CD4-positive, CD25-positive, alpha-beta regulatory T cell (primary cell): ENCODE results near the gene CCKAR. TPM values are rescaled to one million over a fixed set of nuclear protein-coding genes. Genes with fewer than 3 reads are reported as not detected.
A peak's percentile ranks its signal among the peaks of the same experiment; 100 is the strongest.

ENCODE experiments used
- ATAC-seq, 2 donors: fragments of 150-1000 bp; cut with Tn5 transposase; one replicate each; pipeline ENCODE4 v1.10.0; 2021; ENCODE audit warnings: low read depth in 2 of 2, moderate number of reproducible peaks in 2 of 2, moderate library complexity in 1 of 2
- DNase-seq, 3 donors: peaks; one replicate each; pipeline versions ENCODE4 v3.0.0 to v3.0.0-alpha.2; 2012 to 2022; ENCODE audit warnings: mixed read lengths in 1 of 3
- H3K27ac ChIP-seq: one replicate; pipeline ENCODE4 v1.7.0; 2013; ENCODE audit warnings: mild to moderate bottlenecking, low read length; ENCODE audit not compliant: insufficient read depth, poor library complexity, severe bottlenecking
- H3K27me3 ChIP-seq: one replicate; pipeline ENCODE4 v1.7.0; 2013; ENCODE audit warnings: low read length; ENCODE audit not compliant: control insufficient read depth, insufficient read depth
- H3K36me3 ChIP-seq: one replicate; pipeline ENCODE4 v1.7.0; 2013; ENCODE audit warnings: mild to moderate bottlenecking, low read length, moderate library complexity; ENCODE audit not compliant: control insufficient read depth, insufficient read depth
- H3K4me1 ChIP-seq: 2 replicates; pipeline ENCODE4 v1.7.0; 2013; ENCODE audit warnings: mild to moderate bottlenecking, low read length; ENCODE audit not compliant: insufficient read depth, control insufficient read depth, poor library complexity, severe bottlenecking
- H3K4me3 ChIP-seq: one replicate; pipeline ENCODE4 v1.7.0; 2013; ENCODE audit warnings: low read depth, mild to moderate bottlenecking, low read length, moderate library complexity
- H3K9me3 ChIP-seq, 2 experiments: 1 replicate in 1 of 2; 2 replicates in 1 of 2; pipeline ENCODE4 v1.7.0; 2013; ENCODE audit warnings: low read length in 2 of 2, mild to moderate bottlenecking in 1 of 2, moderate library complexity in 1 of 2; ENCODE audit not compliant: control insufficient read depth in 2 of 2
- H3K27ac Mint-ChIP-seq, 3 donors: one replicate each; pipeline ENCODE4 v1.8.0; 2020 to 2022; ENCODE audit warnings: mild to moderate bottlenecking in 3 of 3, mixed read lengths in 3 of 3, moderate library complexity in 2 of 3
- H3K27me3 Mint-ChIP-seq: one replicate; pipeline ENCODE4 v1.8.0; 2022; ENCODE audit warnings: mild to moderate bottlenecking, mixed read lengths
- H3K36me3 Mint-ChIP-seq: one replicate; pipeline ENCODE4 v1.8.0; 2020; ENCODE audit warnings: mixed read lengths
- H3K4me1 Mint-ChIP-seq, 4 donors: one replicate each; pipeline ENCODE4 v1.8.0; 2020 to 2022; ENCODE audit warnings: mixed read lengths in 4 of 4, mild to moderate bottlenecking in 1 of 4
- H3K4me3 Mint-ChIP-seq, 4 donors: one replicate each; pipeline ENCODE4 v1.8.0; 2020 to 2022; ENCODE audit warnings: mild to moderate bottlenecking in 4 of 4, mixed read lengths in 4 of 4, moderate library complexity in 3 of 4
- H3K9me3 Mint-ChIP-seq, 7 donors: one replicate each; pipeline ENCODE4 v1.8.0; 2020 to 2022; ENCODE audit warnings: mixed read lengths in 7 of 7, mild to moderate bottlenecking in 3 of 7, moderate library complexity in 2 of 7
- polyA plus RNA-seq, 4 donors: library from polyadenylated mRNA; unstranded; fragments of 300-500 nt; fragmentation: Illumina TruSeq; gene quantifications; one replicate each; pipeline ENCODE4 v1.2.3, GENCODE V29; 2021
- total RNA-seq: library from RNA; stranded (reverse); gene quantifications from one replicate; pipeline ENCODE4 v1.2.3, GENCODE V29; 2022

CCKAR gene
- total and polyA plus RNA-seq, 5 donors from 2014 or later, result not detected

GRCh38 chr4:26441102-26441501 lies 49.2 kb downstream of the CCKAR start:
- Mint-ChIP-seq H3K4me1 (no peaks in the 10 kb centered on the region), H3K27me3 (peaks cover 3% of the 10 kb centered on the region), H3K36me3 (no peaks in the 10 kb centered on the region), H3K9me3 (peaks cover 0 to 10% (median 3%) of the 10 kb centered on the region in 7 donors), H3K27ac (no peak overlapping the region), H3K4me3 (no peak overlapping the region)
- H3K4me1 ChIP-seq, result no peaks in the 10 kb centered on the region
- H3K9me3 ChIP-seq, result peaks cover 0 to 5% of the 10 kb centered on the region in 2 experiments
- no peak for DNase-seq
- no peak overlapping the region for H3K4me3 ChIP-seq
- H3K27me3 ChIP-seq, result no peaks in the 10 kb centered on the region
- no peak for ATAC-seq
- no peak overlapping the region for H3K27ac ChIP-seq
- H3K36me3 ChIP-seq, result no peaks in the 10 kb centered on the region

GRCh38 chr4:26434030-26434639 lies 56.1 kb downstream of the CCKAR start:
- Histone ChIP-seq H3K9me3 (no peaks in the 10 kb centered on the region), H3K27me3 (no peaks in the 10 kb centered on the region), H3K4me1 (no peaks in the 10 kb centered on the region), H3K36me3 (peaks cover 40% of the 10 kb centered on the region), H3K4me3 (no peak overlapping the region), H3K27ac (no peak overlapping the region)
- H3K27me3 Mint-ChIP-seq, result no peaks in the 10 kb centered on the region
- H3K27ac Mint-ChIP-seq, result peak overlapping the region in 2 of 3 donors; percentile 26 to 57
- H3K9me3 Mint-ChIP-seq, result no peaks in the 10 kb centered on the region
- DNase-seq (no peak), ATAC-seq (no peak)
- H3K4me3 Mint-ChIP-seq, result no peak overlapping the region
- H3K36me3 Mint-ChIP-seq, result peaks cover 30% of the 10 kb centered on the region
- H3K4me1 Mint-ChIP-seq, result peaks cover 0 to 9% (median 3%) of the 10 kb centered on the region in 4 donors

GRCh38 chr4:26433556-26433955 lies 56.7 kb downstream of the CCKAR start:
- Histone ChIP-seq H3K9me3 (no peaks in the 10 kb centered on the region), H3K36me3 (peaks cover 43% of the 10 kb centered on the region), H3K27me3 (no peaks in the 10 kb centered on the region), H3K27ac (no peak overlapping the region), H3K4me3 (no peak overlapping the region), H3K4me1 (no peaks in the 10 kb centered on the region)
- H3K27me3 Mint-ChIP-seq, result no peaks in the 10 kb centered on the region
- peaks cover 32% of the 10 kb centered on the region for H3K36me3 Mint-ChIP-seq
- H3K27ac Mint-ChIP-seq, result peak overlapping the region in 1 of 3 donors; percentile 57
- no peak for DNase-seq
- peaks cover 0 to 9% (median 3%) of the 10 kb centered on the region in 4 donors for H3K4me1 Mint-ChIP-seq
- no peaks in the 10 kb centered on the region for H3K9me3 Mint-ChIP-seq
- no peak overlapping the region for H3K4me3 Mint-ChIP-seq
- no peak for ATAC-seq

GRCh38 chr4:26432419-26432818 lies 57.9 kb downstream of the CCKAR start:
- H3K4me1 ChIP-seq, result no peaks in the 10 kb centered on the region
- H3K36me3 Mint-ChIP-seq, result peaks cover 39% of the 10 kb centered on the region
- H3K4me1 Mint-ChIP-seq, result peaks cover 0 to 9% (median 4%) of the 10 kb centered on the region in 4 donors
- no peak for DNase-seq
- no peak overlapping the region for H3K27ac ChIP-seq
- no peak for ATAC-seq
- peak overlapping the region in 1 of 3 donors; percentile 3 for H3K27ac Mint-ChIP-seq
- no peak overlapping the region for H3K4me3 ChIP-seq
- H3K27me3 ChIP-seq, result no peaks in the 10 kb centered on the region
- peaks cover 51% of the 10 kb centered on the region for H3K36me3 ChIP-seq
- H3K9me3 ChIP-seq, result no peaks in the 10 kb centered on the region
- no peak overlapping the region for H3K4me3 Mint-ChIP-seq
- no peaks in the 10 kb centered on the region for H3K9me3 Mint-ChIP-seq
- H3K27me3 Mint-ChIP-seq, result no peaks in the 10 kb centered on the region

- H3K4me3 ChIP-seq, result no peak overlapping the region
- H3K27me3 ChIP-seq, result no peaks in the 10 kb centered on the region
- H3K9me3 Mint-ChIP-seq, result no peaks in the 10 kb centered on the region
- ATAC-seq (no peak), DNase-seq (no peak)
- no peaks in the 10 kb centered on the region for H3K9me3 ChIP-seq
- H3K4me3 Mint-ChIP-seq, result peak overlapping the region in 1 of 4 donors; percentile 12
- H3K4me1 Mint-ChIP-seq, result peaks cover 0 to 11% (median 8%) of the 10 kb centered on the region in 4 donors
- peak overlapping the region in 1 of 3 donors; percentile 3 for H3K27ac Mint-ChIP-seq
- no peak overlapping the region for H3K27ac ChIP-seq
- peaks cover 47% of the 10 kb centered on the region for H3K36me3 Mint-ChIP-seq
- H3K4me1 ChIP-seq, result no peaks in the 10 kb centered on the region
- peaks cover 55% of the 10 kb centered on the region for H3K36me3 ChIP-seq
- H3K27me3 Mint-ChIP-seq, result no peaks in the 10 kb centered on the region
Measured at GRCh38 chr4:26431461-26432180, 58.7 kb downstream of the CCKAR start.

Other genes starting within 250 kb of the CCKAR start
- 88.4 TPM for gene RBPJ, start 169.5 kb downstream of the CCKAR start, total RNA-seq
- gene RBPJ, start 169.5 kb downstream of the CCKAR start, polyA plus RNA-seq, result 100 to 1,000 TPM in 2 of 4 donors, 10 to 100 TPM in 2; 68.5 to 120 (median 98.0) TPM
- gene TBC1D19, start 93.6 kb upstream of the CCKAR start, total RNA-seq, result 7.8 TPM
- 1 to 10 TPM; 3.1 to 5.8 (median 4.7) TPM for gene TBC1D19, start 93.6 kb upstream of the CCKAR start, polyA plus RNA-seq